ENCODE measurements around the gene RABGGTA. TPM values are rescaled to one million over a fixed set of nuclear protein-coding genes. Genes with fewer than 3 reads are reported as not detected.

Gene RABGGTA
- polyA plus RNA-seq, 2 of the 4 experiments (the other 2 are of a cell fraction), result 18.6 to 21.9 TPM

DNA sequence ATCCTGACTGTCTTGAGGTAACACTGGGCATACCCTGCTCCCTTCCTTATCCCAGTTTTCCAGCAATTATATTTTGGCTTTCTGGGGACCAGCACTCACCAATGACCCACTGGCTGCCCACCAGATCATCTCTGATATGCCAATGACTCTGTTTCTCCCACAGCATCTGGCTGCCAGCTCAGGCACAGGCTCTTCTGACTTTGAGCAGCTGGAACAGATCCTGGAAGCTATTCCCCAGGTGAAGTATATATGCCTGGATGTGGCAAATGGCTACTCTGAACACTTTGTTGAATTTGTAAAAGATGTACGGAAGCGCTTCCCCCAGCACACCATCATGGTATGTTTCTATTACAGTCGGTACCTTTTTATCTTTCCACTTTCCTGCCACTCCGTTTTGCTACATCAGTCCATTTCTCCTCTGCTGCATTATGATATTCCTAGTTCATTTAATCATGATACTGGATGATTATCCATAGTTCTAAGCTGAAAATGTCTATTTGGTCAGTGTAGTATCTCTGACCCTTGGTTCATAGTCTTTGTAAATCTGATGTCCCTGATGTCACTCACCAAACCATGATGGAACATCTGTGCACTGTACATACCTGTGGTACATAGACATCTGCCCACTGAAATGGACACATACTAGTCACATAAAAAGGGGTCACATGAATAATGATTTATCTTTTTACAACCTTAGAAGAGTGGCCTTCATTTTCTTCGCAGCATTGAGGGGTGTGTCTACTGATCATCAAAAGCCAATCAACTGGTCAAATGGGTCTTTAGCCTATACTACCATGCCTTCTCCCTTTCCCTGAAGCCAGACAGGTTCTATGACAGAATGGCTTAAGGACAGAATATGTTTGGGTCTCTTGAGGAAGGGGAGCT lies 35.4 kb downstream of the RABGGTA start:
- ATAC-seq (no peak), FAIRE-seq (no peak), DNase-seq (ENCODE audit: low read depth in 1 of 2, low spot score in 1 of 2) (no peak)
- TF ChIP-seq JUN (IDR thresholded peaks at IDR 0.05) (peak in 1 of 2 experiments; percentile 30; a peak in 1 of 5 replicates), RARB (CRISPR knock-in tag; IDR thresholded peaks at IDR 0.05) (no peak)
- H3K27ac ChIP-seq, result no peak overlapping the region
- ChIA-PET CTCF (interaction anchor here (1.2 to 21.7 kb wide), 3 partner anchors 20 to 66 kb away, joined by 6 to 601 read pairs (median 11); partner anchors contain the start of genes CIDEB, DHRS1, LTB4R and LTB4R2), POLR2A (interaction anchor here (0.6 to 1.1 kb wide), 2 partner anchors 12 to 35 kb away, joined by 3 to 5 read pairs; partner anchors contain the start of gene RABGGTA)
- H3K4me3 ChIP-seq, result no peak overlapping the region
- H3K9me3 ChIP-seq, result no peaks in the 10 kb centered on the region
- 96% methylated on average over 5 of the region's 5 CpGs for WGBS (ENCODE audit: missing lambda C conversion rate)
- peaks cover 12% of the 10 kb centered on the region for H3K4me1 ChIP-seq
- no peak overlapping the region for H3K4me2 ChIP-seq

GRCh38 chr14:24234095-24235005 lies 37.0 kb downstream of the RABGGTA start:
- CTCF ChIA-PET, result interaction anchor here (0.6 to 21.7 kb wide), 7 partner anchors 8 to 67 kb away, joined by 3 to 601 read pairs (median 6); partner anchors contain the start of genes CIDEB, DHRS1, LTB4R and LTB4R2
- Histone ChIP-seq H3K4me2 (peak overlapping the region; percentile 82), H3K27ac (no peak overlapping the region), H3K4me1 (peaks cover 18% of the 10 kb centered on the region), H3K9me3 (no peaks in the 10 kb centered on the region), H3K4me3 (no peak overlapping the region)
- DNase-seq (ENCODE audit: low read depth in 1 of 2, low spot score in 1 of 2) (no peak), FAIRE-seq (no peak), ATAC-seq (no peak)
- TF ChIP-seq HES2 (IDR thresholded peaks at IDR 0.05) (no peak), HMGXB4 (CRISPR knock-in tag; IDR thresholded peaks at IDR 0.05; ENCODE audit: borderline replicate concordance) (no peak)
- WGBS (ENCODE audit: missing lambda C conversion rate), result 78% methylated on average over 3 of the region's 3 CpGs
- POLR2A ChIA-PET, result interaction anchor here (1.1 to 1.3 kb wide), 2 partner anchors 8 to 37 kb away, joined by 5 to 7 read pairs; partner anchors contain the start of genes RABGGTA and TINF2

DNA sequence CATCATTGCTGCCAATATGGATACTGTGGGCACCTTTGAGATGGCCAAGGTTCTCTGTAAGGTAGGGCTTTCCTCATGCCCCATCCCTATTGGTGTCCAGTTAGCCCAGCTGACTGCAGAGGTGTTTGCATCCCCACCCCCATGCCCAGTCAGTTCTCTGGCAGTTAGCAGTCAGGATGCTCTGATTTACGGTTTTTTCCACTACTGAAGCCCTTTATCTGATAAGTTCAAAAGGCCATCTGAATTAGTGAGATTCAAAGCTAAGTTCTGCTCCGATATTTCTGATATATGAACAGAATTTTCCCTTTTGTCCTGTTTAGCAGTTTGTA lies 37.9 kb downstream of the RABGGTA start:
- ATAC-seq, result peak; percentile 13 to 14; a peak in 2 of 6 replicates
- H3K27ac ChIP-seq, result peak overlapping the region; percentile 85 to 96; a peak in 4 of 6 replicates
- peak in 1 of 2 experiments; percentile 21 for DNase-seq (ENCODE audit: low read depth in 1 of 2, low spot score in 1 of 2)
- peak overlapping the region; percentile 73 for H3K4me3 ChIP-seq
- no peaks in the 10 kb centered on the region for H3K9me3 ChIP-seq
- peak overlapping the region; percentile 82 for H3K4me2 ChIP-seq
- TF ChIP-seq, protein P1, sequence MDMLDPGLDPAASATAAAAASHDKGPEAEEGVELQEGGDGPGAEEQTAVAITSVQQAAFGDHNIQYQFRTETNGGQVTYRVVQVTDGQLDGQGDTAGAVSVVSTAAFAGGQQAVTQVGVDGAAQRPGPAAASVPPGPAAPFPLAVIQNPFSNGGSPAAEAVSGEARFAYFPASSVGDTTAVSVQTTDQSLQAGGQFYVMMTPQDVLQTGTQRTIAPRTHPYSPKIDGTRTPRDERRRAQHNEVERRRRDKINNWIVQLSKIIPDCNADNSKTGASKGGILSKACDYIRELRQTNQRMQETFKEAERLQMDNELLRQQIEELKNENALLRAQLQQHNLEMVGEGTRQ (IDR thresholded peaks at IDR 0.05), result no peak
- TF ChIP-seq CHD4 (IDR thresholded peaks at IDR 0.05; ENCODE audit: borderline replicate concordance) (no peak), ATOH8 (CRISPR knock-in tag; IDR thresholded peaks at IDR 0.05; ENCODE audit: low read depth) (no peak), SREBF2 (IDR thresholded peaks at IDR 0.05) (no peak), RAD21 (conservative IDR thresholded peaks at IDR 0.05 in 1 of 2, IDR thresholded peaks at IDR 0.05 in 1 of 2) (no peak)
- ChIA-PET POLR2A (interaction anchor here (1.3 kb wide), 1 partner anchor 9 kb away, joined by 7 read pairs; the partner anchor contains the start of gene TINF2), CTCF (interaction anchor here (1.1 to 1.9 kb wide), 4 partner anchors 9 to 64 kb away, joined by 4 to 12 read pairs (median 4); partner anchors contain the start of genes MDP1, RABGGTA and TINF2)
- 86% methylated on average over 2 of the region's 2 CpGs for WGBS (ENCODE audit: missing lambda C conversion rate)
- H3K4me1 ChIP-seq, result peaks cover 18% of the 10 kb centered on the region
- no peak for FAIRE-seq
